Testis (tissue), 3 donors: ENCODE results near the gene ARID5B. TPM values are rescaled to one million over a fixed set of nuclear protein-coding genes. Genes with fewer than 3 reads are reported as not detected.
A peak's percentile ranks its signal among the peaks of the same experiment; 100 is the strongest.

ENCODE experiments used
- DNase-seq: peaks from one replicate; pipeline ENCODE4 v3.0.0-alpha.2; 2019
- H3K27ac ChIP-seq, 2 donors: fragments of 200-600 bp; sonication (generic); one replicate each; pipeline ENCODE4 v1.5.1; 2019
- H3K27me3 ChIP-seq: fragments of 200-600 bp; sonication (generic); one replicate; pipeline ENCODE4 v1.5.1; 2019
- H3K36me3 ChIP-seq: fragments of 200-600 bp; sonication (generic); one replicate; pipeline ENCODE4 v1.5.1; 2017; ENCODE audit warnings: low read depth; ENCODE audit errors: missing control alignments
- H3K4me1 ChIP-seq: fragments of 200-600 bp; sonication (generic); one replicate; pipeline ENCODE4 v1.5.1; 2019
- H3K4me3 ChIP-seq, 2 donors: fragments of 200-600 bp; sonication (generic); one replicate each; pipeline ENCODE4 v1.5.1; 2017 to 2019
- H3K9me3 ChIP-seq: fragments of 200-600 bp; sonication (generic); one replicate; pipeline ENCODE4 v1.5.1; 2017
- CTCF ChIP-seq, 3 experiments: fragments of 450-650 bp in 2 of 3; fragments of 200-600 bp in 1 of 3; sonication (generic) in 1 of 3; IDR thresholded peaks; one replicate each; pipeline ENCODE4 v1.5.1; 2016 to 2019; ENCODE audit warnings: antibody characterized with exemption in 3 of 3, mild to moderate bottlenecking in 2 of 3, moderate library complexity in 1 of 3
- POLR2A ChIP-seq: fragments of 450-650 bp; IDR thresholded peaks from one replicate; pipeline ENCODE4 v1.6.1; 2017; ENCODE audit warnings: antibody characterized with exemption, mild to moderate bottlenecking, moderate library complexity
- WGBS, 2 donors: methylation state at CpG; one replicate each; pipeline ENCODE4 v1.1.5; 2018; 5-methylcytosine and 5-hydroxymethylcytosine counted together
- intact Hi-C: fragments of 100-400 bp; cut with DNase I; formaldehyde crosslinking; loops from one replicate; pipeline ENCODE4 v1.15.1; 2023; ENCODE audit warnings: low total_unique reads
- polyA plus RNA-seq: library from polyadenylated mRNA; stranded (reverse); fragments of 350-450 nt; fragmentation: Illumina TruSeq; extraction: RNeasy Lipid Tissue Mini Kit (QIAGEN cat#74804); gene quantifications from one replicate; pipeline ENCODE4 v1.2.3, GENCODE V29; 2014; ENCODE audit warnings: low read depth, low replicate concordance; ENCODE audit not compliant: insufficient read depth
- total RNA-seq, 2 donors: library from RNA; depleted of rRNA; stranded (reverse); fragments of >200 nt; gene quantifications; one replicate each; pipeline ENCODE4 v1.2.3, GENCODE V29; 2016

The ARID5B gene
- total and polyA plus RNA-seq, 3 donors from 2014 or later = 14.3 to 73.6 (median 52.1) TPM

GRCh38 chr10:62037166-62037831 lies 135.8 kb downstream of the ARID5B start:
- DNase-seq = no peak
- Histone ChIP-seq H3K27ac (peak overlapping the region in 1 of 2 donors; percentile 46), H3K36me3 (no peaks in the 10 kb centered on the region), H3K9me3 (no peaks in the 10 kb centered on the region), H3K27me3 (no peaks in the 10 kb centered on the region), H3K4me1 (peaks cover 8% of the 10 kb centered on the region), H3K4me3 (no peak overlapping the region)
- WGBS, 2 donors = 58 to 73% methylated on average over 8 of the region's 8 CpGs
- TF ChIP-seq POLR2A (no peak), CTCF (IDR thresholded peaks at IDR 0.05) (no peak)
- intact Hi-C loops = loop anchor here (5.0 kb wide), 1 partner anchor 205 kb away; no protein-coding TSS in a partner anchor

GRCh38 chr10:62037890-62038608 lies 136.6 kb downstream of the ARID5B start:
- TF ChIP-seq POLR2A = no peak
- no peak for TF ChIP-seq CTCF (IDR thresholded peaks at IDR 0.05)
- no peaks in the 10 kb centered on the region for H3K9me3 ChIP-seq
- H3K27me3 ChIP-seq = no peaks in the 10 kb centered on the region
- H3K4me1 ChIP-seq = peaks cover 8% of the 10 kb centered on the region
- peak overlapping the region in 1 of 2 donors; percentile 46 for H3K27ac ChIP-seq
- intact Hi-C loops = loop anchor here (5.0 kb wide), 1 partner anchor 204 kb away; no protein-coding TSS in a partner anchor
- no peak overlapping the region for H3K4me3 ChIP-seq
- DNase-seq = no peak
- no peaks in the 10 kb centered on the region for H3K36me3 ChIP-seq

- Histone ChIP-seq H3K9me3 (no peaks in the 10 kb centered on the region), H3K4me3 (no peak overlapping the region), H3K27me3 (no peaks in the 10 kb centered on the region), H3K4me1 (peaks cover 8% of the 10 kb centered on the region), H3K27ac (peak overlapping the region in 1 of 2 donors; percentile 46), H3K36me3 (no peaks in the 10 kb centered on the region)
- peak; percentile 80 for DNase-seq
- intact Hi-C loops = loop anchor here (5.0 kb wide), 1 partner anchor 204 kb away; no protein-coding TSS in a partner anchor
- TF ChIP-seq CTCF (IDR thresholded peaks at IDR 0.05) (peak; percentile 68 to 79 (median 74)), POLR2A (no peak)
- WGBS, 2 donors = 12 to 30% methylated on average over 9 of the region's 9 CpGs
These were observed 137.2 kb downstream of the ARID5B start for GRCh38 chr10:62038609-62039190.

GRCh38 chr10:62039954-62040353 lies 138.5 kb downstream of the ARID5B start:
- H3K27me3 ChIP-seq = no peaks in the 10 kb centered on the region
- no peak for DNase-seq
- TF ChIP-seq CTCF (IDR thresholded peaks at IDR 0.05) (no peak), POLR2A (no peak)
- no peak overlapping the region for H3K27ac ChIP-seq
- WGBS, 2 donors = 87 to 88% methylated on average over 1 of the region's 1 CpG
- intact Hi-C loops = loop anchor here (5.0 kb wide), 1 partner anchor 202 kb away; no protein-coding TSS in a partner anchor
- peaks cover 8% of the 10 kb centered on the region for H3K4me1 ChIP-seq
- H3K9me3 ChIP-seq = no peaks in the 10 kb centered on the region
- H3K4me3 ChIP-seq = no peak overlapping the region
- no peaks in the 10 kb centered on the region for H3K36me3 ChIP-seq
